Measurements from ENCODE around the gene COL4A1. TPM values are rescaled to one million over a fixed set of nuclear protein-coding genes. Genes with fewer than 3 reads are reported as not detected.

The COL4A1 gene
- total and polyA plus RNA-seq, 2 of the 13 experiments (the other 11 are each of a cell fraction or from before 2014, with no cell fraction given) = not detected

DNA sequence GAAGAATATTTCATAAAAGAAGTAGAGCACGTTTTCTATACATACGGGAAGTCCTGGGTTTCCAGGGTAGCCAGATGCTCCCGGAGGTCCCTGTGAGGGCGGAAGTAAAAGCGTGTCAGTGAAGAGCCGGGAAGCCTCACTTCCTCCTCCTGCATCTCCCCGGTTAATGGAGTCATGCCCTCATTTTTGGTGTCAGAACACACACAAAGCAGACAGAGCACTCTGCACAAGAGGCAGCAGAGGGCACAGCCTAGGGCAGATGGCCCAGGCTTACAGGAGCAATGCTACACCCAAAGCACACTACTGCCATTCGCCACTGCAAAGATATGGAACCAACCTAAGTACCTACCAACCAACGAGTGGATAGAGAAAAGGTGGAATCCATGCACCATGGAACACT lies 94.4 kb downstream of the COL4A1 start:
- no peak for DNase-seq (ENCODE audit: low spot score)
- in situ Hi-C loops (cut with HindIII; ENCODE audit: extremely low pct_ligation_motif_present, low pct_unique_long_range_greater_than_20kb) = loop anchor here (25.0 kb wide), 1 partner anchor 600 kb away; no protein-coding TSS in a partner anchor
- 39% methylated on average over 9 of the region's 9 CpGs for WGBS (ENCODE audit: low lambda C conversion rate)

More for the DNA sequence above, 94.4 kb downstream of the COL4A1 start:
- Histone ChIP-seq H3K79me2 (ENCODE audit: insufficient read depth, low read length) (no peaks in the 10 kb centered on the region), H3K27me3 (ENCODE audit: control insufficient read depth in 1 of 2, insufficient read depth in 2 of 2, low read length in 2 of 2) (peaks cover 0 to 8% of the 10 kb centered on the region in 2 experiments; a peak in 1 of 5 replicates), H3K4me1 (ENCODE audit: insufficient read depth, low read length) (no peaks in the 10 kb centered on the region), H3K9ac (ENCODE audit: insufficient read depth, low read depth, low read length) (no peak overlapping the region), H3K36me3 (replicated peaks in 1 of 2; ENCODE audit: control insufficient read depth in 1 of 2, insufficient read depth in 2 of 2, low read length in 2 of 2) (no peaks in the 10 kb centered on the region), H4K20me1 (ENCODE audit: insufficient read depth, low read length) (no peaks in the 10 kb centered on the region), H3K4me2 (ENCODE audit: low read depth, low read length) (no peak overlapping the region), H3K9me3 (ENCODE audit: low read length) (no peaks in the 10 kb centered on the region), H3K27ac (ENCODE audit: extremely low read length, insufficient read depth, low read length) (no peak overlapping the region), H2AFZ (ENCODE audit: low read length) (no peak overlapping the region), H3K4me3 (replicated peaks in 1 of 3; ENCODE audit: insufficient read depth in 1 of 3, low read depth in 2 of 3, low read length in 3 of 3) (no peak overlapping the region)
- no TSS peak for BruUV-seq (replicated peaks)
- CTCF ChIA-PET (ENCODE audit: low intra/inter-chr PET ratio, low total read pairs) = no interaction called here
- FAIRE-seq = no peak
- no peak for ATAC-seq
- TF ChIP-seq, protein P1, sequence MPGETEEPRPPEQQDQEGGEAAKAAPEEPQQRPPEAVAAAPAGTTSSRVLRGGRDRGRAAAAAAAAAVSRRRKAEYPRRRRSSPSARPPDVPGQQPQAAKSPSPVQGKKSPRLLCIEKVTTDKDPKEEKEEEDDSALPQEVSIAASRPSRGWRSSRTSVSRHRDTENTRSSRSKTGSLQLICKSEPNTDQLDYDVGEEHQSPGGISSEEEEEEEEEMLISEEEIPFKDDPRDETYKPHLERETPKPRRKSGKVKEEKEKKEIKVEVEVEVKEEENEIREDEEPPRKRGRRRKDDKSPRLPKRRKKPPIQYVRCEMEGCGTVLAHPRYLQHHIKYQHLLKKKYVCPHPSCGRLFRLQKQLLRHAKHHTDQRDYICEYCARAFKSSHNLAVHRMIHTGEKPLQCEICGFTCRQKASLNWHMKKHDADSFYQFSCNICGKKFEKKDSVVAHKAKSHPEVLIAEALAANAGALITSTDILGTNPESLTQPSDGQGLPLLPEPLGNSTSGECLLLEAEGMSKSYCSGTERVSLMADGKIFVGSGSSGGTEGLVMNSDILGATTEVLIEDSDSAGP (CRISPR knock-in tag; IDR thresholded peaks at IDR 0.05; ENCODE audit: borderline replicate concordance) = no peak
- TF ChIP-seq ATAD3A (CRISPR knock-in tag; IDR thresholded peaks at IDR 0.05) (no peak), NR3C1 (CRISPR knock-in tag; IDR thresholded peaks at IDR 0.05) (no peak), PHF5A (CRISPR knock-in tag; IDR thresholded peaks at IDR 0.05; ENCODE audit: low read depth, unreplicated experiment) (no peak), SMC3 (IDR thresholded peaks at IDR 0.05; ENCODE audit: low read length) (no peak), FOSL2 (CRISPR knock-in tag; IDR thresholded peaks at IDR 0.05) (no peak), ZNF75D (CRISPR knock-in tag; IDR thresholded peaks at IDR 0.05; ENCODE audit: borderline replicate concordance) (no peak)
- TF ChIP-seq, protein P2, sequence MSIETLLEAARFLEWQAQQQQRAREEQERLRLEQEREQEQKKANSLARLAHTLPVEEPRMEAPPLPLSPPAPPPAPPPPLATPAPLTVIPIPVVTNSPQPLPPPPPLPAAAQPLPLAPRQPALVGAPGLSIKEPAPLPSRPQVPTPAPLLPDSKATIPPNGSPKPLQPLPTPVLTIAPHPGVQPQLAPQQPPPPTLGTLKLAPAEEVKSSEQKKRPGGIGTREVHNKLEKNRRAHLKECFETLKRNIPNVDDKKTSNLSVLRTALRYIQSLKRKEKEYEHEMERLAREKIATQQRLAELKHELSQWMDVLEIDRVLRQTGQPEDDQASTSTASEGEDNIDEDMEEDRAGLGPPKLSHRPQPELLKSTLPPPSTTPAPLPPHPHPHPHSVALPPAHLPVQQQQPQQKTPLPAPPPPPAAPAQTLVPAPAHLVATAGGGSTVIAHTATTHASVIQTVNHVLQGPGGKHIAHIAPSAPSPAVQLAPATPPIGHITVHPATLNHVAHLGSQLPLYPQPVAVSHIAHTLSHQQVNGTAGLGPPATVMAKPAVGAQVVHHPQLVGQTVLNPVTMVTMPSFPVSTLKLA (IDR thresholded peaks at IDR 0.05) = no peak
- intact Hi-C loops (cut with micrococcal nuclease; ENCODE audit: unreplicated experiment) = no loop called here
- POLR2A ChIA-PET = no interaction called here
